ENCODE data around the gene RER1. TPM values are rescaled to one million over a fixed set of nuclear protein-coding genes. Genes with fewer than 3 reads are reported as not detected.

Gene RER1
- total and polyA plus RNA-seq, 7 donors: 68.8 to 119 (median 90.0) TPM

GRCh38 chr1:2402420-2402819 is 10.8 kb downstream of the RER1 start:
- H3K4me1 ChIP-seq: no peaks in the 10 kb centered on the region
- H3K27me3 ChIP-seq (ENCODE audit: insufficient read depth in 3 of 3, low read length in 2 of 3): no peaks in the 10 kb centered on the region
- ATAC-seq: no peak
- TF ChIP-seq CTCF (IDR thresholded peaks at IDR 0.05): no peak
- peaks cover 17 to 97% of the 10 kb centered on the region in 2 donors for H3K36me3 ChIP-seq (ENCODE audit: insufficient read depth in 1 of 2, low read depth in 1 of 2)
- intact Hi-C loops (cut with DNase I): no loop called here
- no peak for DNase-seq
- H3K27ac ChIP-seq: no peak overlapping the region
- no peak overlapping the region for H3K4me3 ChIP-seq
- no peaks in the 10 kb centered on the region for H3K9me3 ChIP-seq
- WGBS, 3 donors: 88 to 90% (median 90%) methylated on average over 23 of the region's 23 CpGs

- H3K4me3 ChIP-seq: no peak overlapping the region
- H3K36me3 ChIP-seq (ENCODE audit: insufficient read depth in 1 of 2, low read depth in 1 of 2): peaks cover 17 to 96% of the 10 kb centered on the region in 2 donors
- H3K27me3 ChIP-seq (ENCODE audit: insufficient read depth in 3 of 3, low read length in 2 of 3): no peaks in the 10 kb centered on the region
- H3K9me3 ChIP-seq: no peaks in the 10 kb centered on the region
- 63 to 67% (median 64%) methylated on average over 19 of the region's 19 CpGs for WGBS, 3 donors
- H3K4me1 ChIP-seq: no peaks in the 10 kb centered on the region
- ATAC-seq (no peak), DNase-seq (no peak)
- TF ChIP-seq CTCF (IDR thresholded peaks at IDR 0.05): no peak
- intact Hi-C loops (cut with DNase I): no loop called here
- no peak overlapping the region for H3K27ac ChIP-seq
Observed at GRCh38 chr1:2403273-2403672, 11.6 kb downstream of the RER1 start.

- DNase-seq (no peak), ATAC-seq (no peak)
- 79 to 81% (median 80%) methylated on average over 29 of the region's 29 CpGs for WGBS, 3 donors
- H3K36me3 ChIP-seq (ENCODE audit: insufficient read depth in 1 of 2, low read depth in 1 of 2): peaks cover 17 to 96% of the 10 kb centered on the region in 2 donors
- intact Hi-C loops (cut with DNase I): no loop called here
- no peaks in the 10 kb centered on the region for H3K9me3 ChIP-seq
- H3K27ac ChIP-seq: no peak overlapping the region
- no peaks in the 10 kb centered on the region for H3K27me3 ChIP-seq (ENCODE audit: insufficient read depth in 3 of 3, low read length in 2 of 3)
- no peak overlapping the region for H3K4me3 ChIP-seq
- no peaks in the 10 kb centered on the region for H3K4me1 ChIP-seq
- no peak for TF ChIP-seq CTCF (IDR thresholded peaks at IDR 0.05)
Observed at GRCh38 chr1:2404142-2404889, 12.7 kb downstream of the RER1 start.

GRCh38 chr1:2404890-2405511 is 13.4 kb downstream of the RER1 start:
- ATAC-seq (no peak), DNase-seq (no peak)
- H3K36me3 ChIP-seq (ENCODE audit: insufficient read depth in 1 of 2, low read depth in 1 of 2): peaks cover 17 to 96% of the 10 kb centered on the region in 2 donors
- intact Hi-C loops (cut with DNase I): no loop called here
- no peak overlapping the region for H3K4me3 ChIP-seq
- H3K9me3 ChIP-seq: no peaks in the 10 kb centered on the region
- no peak overlapping the region for H3K27ac ChIP-seq
- no peaks in the 10 kb centered on the region for H3K27me3 ChIP-seq (ENCODE audit: insufficient read depth in 3 of 3, low read length in 2 of 3)
- 72 to 77% (median 73%) methylated on average over 24 of the region's 24 CpGs for WGBS, 3 donors
- no peak for TF ChIP-seq CTCF (IDR thresholded peaks at IDR 0.05)
- H3K4me1 ChIP-seq: no peaks in the 10 kb centered on the region

All from psoas muscle (tissue), 8 donors.